COLO668 (cell line): ENCODE results near the gene SNX14.

Experiments
- DNase-seq: peaks from one replicate; lab custom pipeline; 2025; ENCODE audit not compliant: unreplicated experiment; lab: John Stamatoyannopoulos, UW

Gene SNX14

GRCh38 chr6:85516168-85516567, 77.5 kb downstream of the SNX14 start:
- DNase-seq: no peak

GRCh38 chr6:85506441-85507093, 87.1 kb downstream of the SNX14 start:
- no peak for DNase-seq

GRCh38 chr6:85498596-85499258, 94.9 kb downstream of the SNX14 start:
- no peak for DNase-seq

DNA sequence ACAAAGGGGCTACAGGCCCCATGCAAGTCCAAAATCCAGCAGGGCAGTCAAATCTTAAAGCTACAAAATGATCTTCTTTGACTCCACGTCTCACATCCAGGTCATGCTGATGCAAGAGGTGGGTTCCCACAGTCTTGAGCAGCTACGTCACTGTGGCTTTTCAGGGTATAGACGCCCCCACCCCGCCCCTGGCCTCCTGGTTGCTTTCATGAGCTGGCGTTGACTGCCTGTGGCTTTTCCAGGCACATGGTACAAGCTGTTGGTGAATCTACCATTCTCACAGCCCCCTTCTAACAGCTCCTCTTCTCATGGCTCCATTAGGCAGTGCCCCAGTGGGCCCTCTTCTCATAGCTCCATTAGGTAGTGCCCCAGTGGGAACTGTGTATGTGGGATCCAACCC, 96.8 kb downstream of the SNX14 start:
- DNase-seq: no peak

- no peak for DNase-seq
These were observed 97.6 kb downstream of the SNX14 start for GRCh38 chr6:85496009-85496579.

- DNase-seq: no peak
These were observed 98.8 kb downstream of the SNX14 start for GRCh38 chr6:85494547-85495536.

GRCh38 chr6:85493389-85493788, 100.3 kb downstream of the SNX14 start:
- no peak for DNase-seq

- DNase-seq: no peak
These were observed 103.0 kb downstream of the SNX14 start for GRCh38 chr6:85490516-85491248.

- no peak for DNase-seq
These were observed 108.7 kb downstream of the SNX14 start for GRCh38 chr6:85484948-85485347.

GRCh38 chr6:85483846-85484245, 109.8 kb downstream of the SNX14 start:
- DNase-seq: no peak

DNA sequence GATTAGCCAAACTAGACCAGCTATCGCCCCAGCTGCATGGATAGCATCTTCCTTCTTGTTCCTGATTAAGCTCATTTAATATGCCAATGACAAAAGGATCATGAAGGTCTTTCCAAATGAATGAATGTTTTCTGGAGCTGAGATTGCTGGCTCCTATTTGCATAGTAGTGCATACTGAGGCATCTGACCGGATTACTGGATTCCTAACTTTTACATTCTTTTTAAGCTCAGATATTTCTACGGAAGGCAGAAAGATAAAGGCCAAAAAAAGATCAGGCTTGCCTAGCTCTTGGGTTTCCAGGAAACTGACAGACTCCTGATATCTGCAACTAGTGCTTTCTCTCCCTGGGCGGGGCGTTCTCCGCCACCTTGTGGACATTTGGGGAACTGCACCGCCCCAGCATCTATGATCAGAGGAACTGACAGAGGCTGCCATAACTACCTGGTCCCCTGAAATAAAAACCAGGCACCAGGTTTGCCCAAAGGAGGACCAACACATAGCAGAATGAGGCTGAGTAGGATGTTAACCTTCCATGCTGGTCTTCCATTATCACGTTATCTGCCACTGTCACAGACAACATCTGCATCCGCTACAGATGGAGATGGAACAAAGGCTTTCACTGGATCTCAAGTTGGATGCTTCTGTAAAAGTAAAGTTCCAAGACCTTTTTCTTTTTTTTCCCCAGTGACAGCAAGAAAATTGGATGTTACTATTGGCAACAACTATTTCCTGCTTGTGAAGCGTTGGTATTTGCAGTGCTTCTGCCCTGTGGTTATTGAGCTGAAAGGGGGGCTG, 110.6 kb downstream of the SNX14 start:
- DNase-seq: peak; percentile 63

- no peak for DNase-seq
These were observed 111.3 kb downstream of the SNX14 start for GRCh38 chr6:85482206-85482904.

DNA sequence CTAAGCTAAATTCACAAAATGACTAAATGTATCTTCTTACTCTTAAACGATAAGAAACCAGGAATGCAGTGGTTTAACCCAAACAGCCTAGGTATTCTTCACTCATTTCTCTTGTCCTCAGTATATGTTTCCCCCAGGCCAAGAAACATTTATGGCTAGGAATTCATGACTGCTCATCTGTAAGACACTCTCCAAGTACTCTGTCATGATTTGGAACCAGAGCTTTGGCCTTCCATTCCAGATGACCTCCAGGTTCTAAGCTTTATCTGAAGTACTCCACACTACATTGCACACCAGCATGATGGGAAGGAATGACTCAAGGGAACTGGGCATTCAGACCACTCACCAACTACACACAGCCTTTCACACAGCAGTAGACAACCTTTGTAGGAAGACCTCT, 114.5 kb downstream of the SNX14 start:
- no peak for DNase-seq

DNA sequence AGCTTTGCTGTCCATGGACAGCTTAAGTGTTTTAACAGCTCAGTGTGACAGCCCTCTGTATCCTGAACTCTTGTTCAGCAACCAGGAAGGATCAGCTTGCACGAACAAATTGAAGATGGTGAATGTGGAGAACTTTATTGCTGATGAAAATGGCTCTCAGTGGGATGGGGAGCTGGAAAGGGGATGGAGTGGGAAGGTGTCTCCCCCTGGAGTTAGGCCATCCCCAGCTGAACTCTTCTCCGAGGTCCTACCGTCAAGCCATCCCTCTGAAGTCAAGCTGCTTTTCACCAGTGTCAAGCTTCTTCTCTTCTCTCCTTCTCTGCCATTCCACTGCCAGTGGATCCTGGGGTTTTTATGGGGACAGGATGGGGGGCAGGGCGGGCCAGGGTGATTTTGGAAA, 117.1 kb downstream of the SNX14 start:
- DNase-seq: no peak

DNA sequence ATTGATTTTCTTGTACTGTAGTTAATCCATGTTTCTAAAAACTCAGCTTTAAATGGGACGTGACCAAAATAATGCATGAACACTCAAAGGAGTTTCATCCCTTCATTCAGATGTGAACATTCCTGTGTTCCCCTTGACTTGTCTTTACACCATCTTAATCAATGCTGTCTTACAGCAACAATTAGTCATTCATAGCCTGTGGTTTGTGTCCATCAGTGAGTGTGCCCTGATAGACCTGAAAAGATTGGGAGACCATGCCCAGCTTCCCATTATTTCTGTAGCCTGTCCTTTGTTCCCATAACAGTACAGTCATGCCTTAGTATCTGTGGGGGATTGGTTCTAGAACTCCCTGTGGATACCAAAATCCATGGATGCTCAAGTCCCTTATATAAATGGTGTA, 119.9 kb downstream of the SNX14 start:
- no peak for DNase-seq

GRCh38 chr6:85472744-85473143, 120.9 kb downstream of the SNX14 start:
- DNase-seq: no peak

DNA sequence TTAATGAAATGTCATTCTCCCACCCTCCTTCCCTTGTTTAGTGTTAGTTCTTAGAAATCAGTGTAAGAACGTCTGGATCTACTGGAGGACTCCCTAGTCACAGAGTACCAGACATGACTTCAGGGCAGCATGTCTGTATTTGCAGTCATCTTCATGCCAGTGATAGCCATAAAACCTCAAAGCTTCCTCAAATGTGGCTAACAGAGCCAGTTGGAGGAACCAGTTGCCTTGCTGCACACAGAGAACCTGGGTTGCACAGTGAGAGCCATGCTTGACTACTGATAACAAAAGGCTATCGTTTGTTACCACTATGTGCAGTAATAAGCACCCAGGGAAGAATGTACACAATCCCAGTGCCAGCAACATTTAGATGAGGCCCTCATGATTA, 123.6 kb downstream of the SNX14 start:
- no peak for DNase-seq

GRCh38 chr6:85469276-85470022, 124.2 kb downstream of the SNX14 start:
- no peak for DNase-seq

- DNase-seq: no peak
These were observed 125.3 kb downstream of the SNX14 start for GRCh38 chr6:85468326-85468725.
